Mesenchymal stem cell (in vitro differentiated cells and primary cell): ENCODE measurements around the gene CCDC85C.

Experiments
- DNase-seq: peaks from one replicate; pipeline ENCODE4 v3.0.0-alpha.2; 2013
- H2AFZ ChIP-seq: one replicate; pipeline ENCODE4 v1.6.1; 2013; ENCODE audit warnings: low read depth, mild to moderate bottlenecking, control low read depth, inconsistent platforms, low read length, moderate library complexity
- H2AK5ac ChIP-seq: 2 replicates; pipeline ENCODE4 v1.6.1; 2013; ENCODE audit warnings: low read length, moderate library complexity, mild to moderate bottlenecking, inconsistent platforms; ENCODE audit not compliant: severe bottlenecking
- H2BK120ac ChIP-seq: one replicate; pipeline ENCODE4 v1.6.1; 2013; ENCODE audit warnings: low read depth, mild to moderate bottlenecking, inconsistent platforms, low read length, moderate library complexity
- H2BK12ac ChIP-seq, 2 experiments: one replicate each; pipeline ENCODE4 v1.6.1; 2013; ENCODE audit warnings: inconsistent platforms in 2 of 2, low read length in 2 of 2, mild to moderate bottlenecking in 2 of 2, moderate library complexity in 2 of 2, control low read depth in 1 of 2
- H2BK15ac ChIP-seq: one replicate; pipeline ENCODE4 v1.6.1; 2013; ENCODE audit warnings: mild to moderate bottlenecking, low read depth, inconsistent platforms; ENCODE audit not compliant: poor library complexity, severe bottlenecking
- H2BK5ac ChIP-seq: 2 replicates; pipeline ENCODE4 v1.6.1; 2013; ENCODE audit warnings: low read depth, mild to moderate bottlenecking, low read length, control low read depth, inconsistent platforms; ENCODE audit not compliant: poor library complexity, severe bottlenecking
- H3K14ac ChIP-seq, 2 experiments: one replicate each; pipeline ENCODE4 v1.6.1; 2013; ENCODE audit warnings: inconsistent platforms in 2 of 2, low read length in 2 of 2, control low read depth in 1 of 2, mild to moderate bottlenecking in 1 of 2, moderate library complexity in 1 of 2
- H3K18ac ChIP-seq, 2 experiments: one replicate each; pipeline ENCODE4 v1.6.1; 2013; ENCODE audit warnings: inconsistent platforms in 2 of 2, low read length in 2 of 2, control low read depth in 1 of 2, low read depth in 1 of 2, mild to moderate bottlenecking in 1 of 2
- H3K23ac ChIP-seq, 2 experiments: one replicate each; pipeline ENCODE4 v1.6.1; 2013; ENCODE audit warnings: inconsistent platforms in 2 of 2, low read length in 2 of 2, mild to moderate bottlenecking in 2 of 2, moderate library complexity in 2 of 2, control low read depth in 1 of 2
- H3K27ac ChIP-seq: 2 replicates; pipeline ENCODE4 v1.5.1; 2013; ENCODE audit warnings: mild to moderate bottlenecking, moderate library complexity, low read length, control low read depth, inconsistent platforms; ENCODE audit not compliant: poor library complexity, severe bottlenecking
- H3K27me3 ChIP-seq, 2 experiments: 2 replicates each; pipeline versions ENCODE4 v1.6.1 to v1.7.0; 2013; ENCODE audit warnings: low read length in 2 of 2, mild to moderate bottlenecking in 2 of 2, moderate library complexity in 2 of 2, control low read depth in 1 of 2, inconsistent platforms in 1 of 2; ENCODE audit not compliant: control insufficient read depth in 1 of 2, insufficient read depth in 1 of 2
- H3K36me3 ChIP-seq, 2 experiments: 2 replicates each; pipeline versions ENCODE4 v1.6.1 to v1.7.0; 2013; ENCODE audit warnings: low read length in 2 of 2, control low read depth in 1 of 2, inconsistent platforms in 1 of 2, low read depth in 1 of 2, mild to moderate bottlenecking in 1 of 2; ENCODE audit not compliant: insufficient read depth in 2 of 2, control insufficient read depth in 1 of 2
- H3K4ac ChIP-seq, 2 experiments: one replicate each; pipeline ENCODE4 v1.6.1; 2013; ENCODE audit warnings: inconsistent platforms in 2 of 2, low read length in 2 of 2, mild to moderate bottlenecking in 2 of 2, moderate library complexity in 2 of 2, control low read depth in 1 of 2, low read depth in 1 of 2
- H3K4me1 ChIP-seq: 2 replicates; pipeline ENCODE4 v1.6.1; 2013; ENCODE audit warnings: low read depth, low read length, control low read depth; ENCODE audit not compliant: control insufficient read depth, insufficient read depth
- H3K4me2 ChIP-seq: 2 replicates; pipeline ENCODE4 v1.6.1; 2013; ENCODE audit warnings: low read length, mild to moderate bottlenecking, inconsistent platforms; ENCODE audit not compliant: poor library complexity, severe bottlenecking
- H3K4me3 ChIP-seq, 2 experiments: 2 replicates each; pipeline versions ENCODE4 v1.5.1 to v1.7.0; 2013; ENCODE audit warnings: low read length in 2 of 2, mild to moderate bottlenecking in 2 of 2, control low read depth in 1 of 2, low read depth in 1 of 2; ENCODE audit not compliant: insufficient read depth in 1 of 2
- H3K79me1 ChIP-seq: replicated peaks from 2 replicates; pipeline ENCODE4 v1.6.1; 2013; ENCODE audit warnings: mild to moderate bottlenecking, control low read depth, low read length, inconsistent platforms; ENCODE audit not compliant: poor library complexity, severe bottlenecking
- H3K9ac ChIP-seq: 2 replicates; pipeline ENCODE4 v1.7.0; 2013; ENCODE audit warnings: mild to moderate bottlenecking, low read length, moderate library complexity
- H3K9me3 ChIP-seq: 2 replicates; pipeline ENCODE4 v1.7.0; 2013; ENCODE audit warnings: mild to moderate bottlenecking, low read length; ENCODE audit not compliant: control insufficient read depth
- H4K8ac ChIP-seq: one replicate; pipeline ENCODE4 v1.6.1; 2013; ENCODE audit warnings: inconsistent platforms, mild to moderate bottlenecking, low read length, moderate library complexity
- H4K91ac ChIP-seq: one replicate; pipeline ENCODE4 v1.6.1; 2013; ENCODE audit warnings: mild to moderate bottlenecking, low read length, inconsistent platforms
- WGBS: methylation state at CpG from one replicate; pipeline ENCODE4 v1.1.7; 2013; ENCODE audit warnings: mixed read lengths; 5-methylcytosine and 5-hydroxymethylcytosine counted together

The CCDC85C gene

DNA sequence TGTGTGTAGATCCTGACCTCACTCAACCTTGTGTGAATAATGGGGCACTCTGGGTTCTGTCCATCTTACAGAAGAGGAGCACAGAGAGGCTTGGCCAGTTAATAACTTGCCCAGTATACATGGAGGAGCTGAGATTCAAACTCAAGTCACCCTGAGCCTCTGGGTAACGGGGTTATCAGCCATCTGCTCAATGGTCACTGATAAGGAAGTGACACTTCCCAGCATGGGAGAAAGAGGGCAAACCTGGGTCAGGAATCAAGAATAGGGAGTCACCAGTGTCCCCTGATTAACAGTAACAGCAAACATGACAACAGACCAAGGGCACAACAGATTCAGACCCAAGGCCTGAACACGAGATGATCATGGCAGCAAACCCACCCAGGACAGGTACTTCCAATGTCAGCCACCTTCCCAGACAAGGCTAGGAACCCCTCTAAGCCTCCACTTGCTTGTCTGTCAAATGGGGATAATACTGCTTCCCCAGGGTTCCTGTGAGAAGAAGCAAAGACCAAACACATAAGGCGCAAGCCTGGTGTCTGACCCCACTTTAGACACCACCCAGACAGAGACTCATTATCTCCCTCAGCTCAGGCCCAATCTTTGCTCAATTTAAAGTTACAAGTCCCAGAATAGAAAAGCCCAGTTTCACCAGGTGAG is 3.6 kb downstream of the CCDC85C start:
- WGBS: 93% methylated on average over 3 of the region's 3 CpGs
- no peak for DNase-seq
- Histone ChIP-seq H3K23ac (no peak overlapping the region), H2BK120ac (no peak overlapping the region), H3K18ac (no peak overlapping the region), H3K27ac (no peak overlapping the region), H3K14ac (no peak overlapping the region), H2BK15ac (no peak overlapping the region), H3K4ac (no peak overlapping the region), H3K9ac (no peak overlapping the region), H4K91ac (no peak overlapping the region), H3K79me1 (peaks cover 16% of the 10 kb centered on the region), H3K4me2 (no peak overlapping the region), H3K36me3 (peaks cover 0 to 7% of the 10 kb centered on the region in 2 experiments), H3K4me1 (peaks cover 35% of the 10 kb centered on the region), H3K9me3 (no peaks in the 10 kb centered on the region), H3K27me3 (peaks cover 14 to 60% of the 10 kb centered on the region in 2 experiments), H3K4me3 (no peak overlapping the region), H2AFZ (no peak overlapping the region), H2BK12ac (no peak overlapping the region), H4K8ac (no peak overlapping the region), H2AK5ac (no peak overlapping the region), H2BK5ac (no peak overlapping the region)

DNA sequence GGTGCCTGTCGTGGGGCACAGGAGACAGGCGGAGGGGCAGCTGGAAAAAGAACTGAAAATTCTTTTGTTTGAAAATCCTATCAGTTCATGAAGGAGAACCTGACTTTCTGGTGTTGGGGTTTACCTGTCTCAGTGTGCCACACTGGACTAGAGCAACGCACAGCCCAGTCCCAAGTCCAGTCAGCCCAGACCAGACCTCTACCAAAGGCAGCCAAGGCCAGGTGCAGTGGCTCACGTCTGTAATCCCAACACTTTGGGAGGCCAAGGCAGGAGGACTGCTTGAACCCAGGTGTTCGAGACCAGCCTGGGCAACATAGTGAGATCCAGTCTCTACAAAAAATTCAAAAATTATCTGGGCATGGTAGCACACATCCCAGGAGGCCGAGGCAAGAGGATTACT is 4.6 kb downstream of the CCDC85C start:
- Histone ChIP-seq H3K14ac (no peak overlapping the region), H2AK5ac (no peak overlapping the region), H3K27me3 (peaks cover 14 to 61% of the 10 kb centered on the region in 2 experiments), H2AFZ (no peak overlapping the region), H3K36me3 (peaks cover 0 to 7% of the 10 kb centered on the region in 2 experiments), H4K8ac (no peak overlapping the region), H3K18ac (no peak overlapping the region), H3K4me3 (no peak overlapping the region), H3K79me1 (peaks cover 19% of the 10 kb centered on the region), H3K27ac (no peak overlapping the region), H4K91ac (no peak overlapping the region), H2BK12ac (no peak overlapping the region), H3K4ac (no peak overlapping the region), H3K4me2 (no peak overlapping the region), H3K9ac (no peak overlapping the region), H3K9me3 (no peaks in the 10 kb centered on the region), H3K4me1 (peaks cover 32% of the 10 kb centered on the region), H3K23ac (no peak overlapping the region), H2BK5ac (no peak overlapping the region), H2BK120ac (no peak overlapping the region), H2BK15ac (no peak overlapping the region)
- no peak for DNase-seq
- 98% methylated on average over 5 of the region's 6 CpGs for WGBS

DNA sequence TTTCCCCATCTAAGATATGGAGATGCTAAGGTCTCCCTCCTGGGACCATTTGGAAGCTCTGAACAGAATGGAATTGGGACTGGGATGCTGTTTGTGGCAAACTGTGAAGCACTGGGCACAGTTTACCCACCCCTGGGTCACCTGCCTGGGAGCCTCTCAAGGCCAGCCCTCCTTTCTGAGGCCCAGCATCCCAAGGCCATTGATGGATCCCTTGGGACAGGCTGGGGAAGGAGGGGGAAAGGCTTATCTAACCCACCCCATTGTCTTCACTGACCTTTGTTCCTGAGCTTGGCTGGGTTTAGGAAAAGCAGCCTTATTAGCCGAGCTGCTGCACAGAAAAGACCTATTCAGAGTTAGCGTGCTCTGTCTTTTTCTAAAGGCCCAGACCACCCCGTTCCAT is 5.2 kb downstream of the CCDC85C start:
- peaks cover 0 to 7% of the 10 kb centered on the region in 2 experiments for H3K36me3 ChIP-seq
- H2BK15ac ChIP-seq: no peak overlapping the region
- H3K27me3 ChIP-seq: peaks cover 14 to 66% of the 10 kb centered on the region in 2 experiments
- no peak for DNase-seq
- no peak overlapping the region for H4K8ac ChIP-seq
- no peak overlapping the region for H3K14ac ChIP-seq
- no peak overlapping the region for H3K23ac ChIP-seq
- H3K18ac ChIP-seq: no peak overlapping the region
- no peak overlapping the region for H2BK5ac ChIP-seq
- H4K91ac ChIP-seq: no peak overlapping the region
- H3K9ac ChIP-seq: no peak overlapping the region
- H3K27ac ChIP-seq: no peak overlapping the region
- no peak overlapping the region for H2AFZ ChIP-seq
- peaks cover 32% of the 10 kb centered on the region for H3K4me1 ChIP-seq
- no peak overlapping the region for H2BK12ac ChIP-seq
- H2BK120ac ChIP-seq: no peak overlapping the region
- no peak overlapping the region for H3K4me3 ChIP-seq
- peaks cover 19% of the 10 kb centered on the region for H3K79me1 ChIP-seq
- no peak overlapping the region for H2AK5ac ChIP-seq
- no peak overlapping the region for H3K4ac ChIP-seq
- no peaks in the 10 kb centered on the region for H3K9me3 ChIP-seq
- H3K4me2 ChIP-seq: no peak overlapping the region
- 95% methylated on average over 3 of the region's 3 CpGs for WGBS

DNA sequence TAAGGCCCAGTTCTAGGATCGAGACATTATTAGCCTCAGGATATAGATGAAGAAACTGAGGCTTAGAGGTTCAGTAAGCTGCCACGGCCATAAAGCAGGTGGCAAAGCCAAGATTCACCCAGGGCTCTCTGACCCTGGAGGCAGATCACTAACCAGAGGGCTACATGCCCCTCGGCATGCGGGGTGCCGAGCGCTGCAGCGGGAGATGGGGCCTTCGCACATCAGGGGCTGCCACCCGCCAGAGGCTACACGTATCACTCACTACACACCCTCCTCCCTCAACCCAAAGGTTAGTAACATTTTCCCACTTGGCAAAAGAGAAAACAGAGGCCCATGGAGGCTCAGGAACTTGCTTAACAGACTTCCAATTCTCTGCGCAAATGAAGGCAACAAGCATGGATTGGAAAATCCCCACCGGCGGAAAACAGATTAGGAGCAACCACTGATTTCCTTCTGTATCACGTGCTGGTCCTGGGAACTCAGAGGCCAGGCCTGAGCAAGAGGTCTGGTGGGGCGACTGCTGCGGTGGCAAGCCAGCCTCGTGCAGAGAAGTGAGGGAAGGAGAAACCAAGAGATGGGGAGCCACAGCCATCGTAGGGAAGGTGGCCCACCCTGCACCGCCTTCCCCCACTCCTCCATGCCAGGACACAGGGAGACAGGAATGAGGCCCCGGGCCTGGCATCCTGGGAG is 6.0 kb downstream of the CCDC85C start:
- 93% methylated on average over 18 of the region's 20 CpGs for WGBS
- H2BK5ac ChIP-seq: no peak overlapping the region
- H4K8ac ChIP-seq: no peak overlapping the region

More for the DNA sequence above, 6.0 kb downstream of the CCDC85C start:
- no peak overlapping the region for H3K4me2 ChIP-seq
- no peak overlapping the region for H3K27ac ChIP-seq
- H2BK15ac ChIP-seq: no peak overlapping the region
- peaks cover 0 to 3% of the 10 kb centered on the region in 2 experiments for H3K36me3 ChIP-seq
- peaks cover 14 to 66% of the 10 kb centered on the region in 2 experiments for H3K27me3 ChIP-seq
- peaks cover 19% of the 10 kb centered on the region for H3K79me1 ChIP-seq
- DNase-seq: no peak
- H2BK120ac ChIP-seq: no peak overlapping the region
- no peak overlapping the region for H3K4me3 ChIP-seq
- H2AK5ac ChIP-seq: no peak overlapping the region
- H3K18ac ChIP-seq: no peak overlapping the region
- no peak overlapping the region for H2BK12ac ChIP-seq
- H3K14ac ChIP-seq: no peak overlapping the region
- no peak overlapping the region for H2AFZ ChIP-seq
- no peaks in the 10 kb centered on the region for H3K9me3 ChIP-seq
- no peak overlapping the region for H3K9ac ChIP-seq
- H4K91ac ChIP-seq: no peak overlapping the region
- no peak overlapping the region for H3K23ac ChIP-seq
- H3K4ac ChIP-seq: no peak overlapping the region
- H3K4me1 ChIP-seq: peaks cover 25% of the 10 kb centered on the region
